SU-DHL-6 (cell line): ENCODE results near the gene ACSS1.

Source experiments
- H2AFZ ChIP-seq: fragments of 200-600 bp; sonication (generic); 2 replicates; pipeline ENCODE4 v1.6.1; 2014; ENCODE audit warnings: low read depth, mild to moderate bottlenecking, moderate library complexity, mixed read lengths, antibody characterized with exemption, low read length; ENCODE audit not compliant: severe bottlenecking
- H3F3A ChIP-seq: fragments of 200-600 bp; shearing (Covaris generic); 2 replicates; pipeline ENCODE4 v1.6.0; 2016; ENCODE audit warnings: antibody characterized with exemption, mild to moderate bottlenecking; ENCODE audit not compliant: insufficient read depth
- H3K27ac ChIP-seq: fragments of 200-600 bp; sonication (generic); 2 replicates; pipeline ENCODE4 v1.5.1; 2016; ENCODE audit warnings: low read depth, mild to moderate bottlenecking, low read length, moderate library complexity, mixed read lengths
- H3K27me3 ChIP-seq: fragments of 200-600 bp; sonication (generic), shearing (Covaris generic); 2 replicates; pipeline ENCODE4 v1.6.0; 2014; ENCODE audit warnings: mild to moderate bottlenecking, low read length
- H3K36me3 ChIP-seq: fragments of 200-600 bp; sonication (generic); 2 replicates; pipeline ENCODE4 v1.6.1; 2014; ENCODE audit warnings: mild to moderate bottlenecking, low read length, mixed read lengths
- H3K4me2 ChIP-seq: fragments of 300-600, 200-600 bp; shearing (Covaris generic), sonication (generic); 2 replicates; pipeline ENCODE4 v1.6.0; 2014; ENCODE audit warnings: low read length, low read depth, mild to moderate bottlenecking; ENCODE audit not compliant: poor library complexity, severe bottlenecking
- H3K4me3 ChIP-seq: fragments of 200-600 bp; sonication (generic); 2 replicates; pipeline ENCODE4 v1.5.1; 2014; ENCODE audit warnings: antibody characterized with exemption, low read length, mild to moderate bottlenecking, mixed read lengths; ENCODE audit not compliant: insufficient read depth, poor library complexity, severe bottlenecking
- H3K79me2 ChIP-seq: fragments of 200-600 bp; sonication (generic); 2 replicates; pipeline ENCODE4 v1.6.1; 2014; ENCODE audit warnings: mild to moderate bottlenecking, low read length, moderate library complexity; ENCODE audit not compliant: insufficient read depth
- H3K9ac ChIP-seq: fragments of 200-600 bp; sonication (generic); 2 replicates; pipeline ENCODE4 v1.7.0; 2014; ENCODE audit warnings: mild to moderate bottlenecking, low read length
- H3K9me2 ChIP-seq: fragments of 200-600 bp; sonication (generic); replicated peaks from 2 replicates; pipeline ENCODE4 v1.6.1; 2014; ENCODE audit warnings: low read length; ENCODE audit not compliant: insufficient read depth
- H3K9me3 ChIP-seq: fragments of 200-600 bp; sonication (generic); 2 replicates; pipeline ENCODE4 v1.6.1; 2014; ENCODE audit warnings: low read length, mixed read lengths; ENCODE audit not compliant: insufficient read depth
- H4K20me1 ChIP-seq: fragments of 200-600 bp; sonication (generic); 2 replicates; pipeline ENCODE4 v1.6.1; 2014; ENCODE audit warnings: low read depth, mild to moderate bottlenecking, antibody characterized with exemption, low read length, moderate library complexity, mixed read lengths
- CTCF ChIP-seq: fragments of 200-600 bp; sonication (generic); IDR thresholded peaks from one replicate; pipeline ENCODE4 v1.5.1; 2017; ENCODE audit warnings: antibody characterized with exemption, mild to moderate bottlenecking, low read length, moderate library complexity; ENCODE audit not compliant: insufficient read depth, poor library complexity, severe bottlenecking
- EZH2phosphoT487 ChIP-seq: fragments of 200-600 bp; sonication (generic), shearing (Covaris generic); conservative IDR thresholded peaks from 2 replicates; pipeline ENCODE4 v1.6.1; 2018; ENCODE audit warnings: mild to moderate bottlenecking, antibody characterized with exemption, low read length, moderate library complexity, mixed read lengths

The ACSS1 gene

DNA sequence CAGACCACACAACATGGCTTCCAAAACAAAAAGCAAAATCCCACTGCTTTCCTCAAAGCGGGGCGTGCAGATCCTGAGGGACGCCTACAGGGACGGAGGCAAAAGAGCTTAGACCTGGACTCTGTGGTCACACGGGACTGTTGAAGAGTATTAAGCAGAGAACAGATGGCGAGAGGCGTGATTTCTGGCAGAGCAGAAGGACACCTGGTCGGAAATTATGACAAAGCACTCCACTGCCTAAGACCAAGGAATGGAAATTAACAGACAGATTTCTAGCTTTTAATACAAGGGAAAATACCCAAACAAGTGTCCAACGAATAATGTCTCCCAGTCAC lies 93.5 kb downstream of the ACSS1 start:
- Histone ChIP-seq H4K20me1 (no peaks in the 10 kb centered on the region), H3K27ac (no peak overlapping the region), H2AFZ (no peak overlapping the region), H3K79me2 (no peaks in the 10 kb centered on the region), H3K27me3 (no peaks in the 10 kb centered on the region), H3F3A (no peaks in the 10 kb centered on the region), H3K4me2 (no peak overlapping the region), H3K9ac (no peak overlapping the region), H3K9me3 (no peaks in the 10 kb centered on the region), H3K4me3 (no peak overlapping the region), H3K36me3 (no peaks in the 10 kb centered on the region), H3K9me2 (no peaks in the 10 kb centered on the region)
- TF ChIP-seq EZH2phosphoT487 = no peak

DNA sequence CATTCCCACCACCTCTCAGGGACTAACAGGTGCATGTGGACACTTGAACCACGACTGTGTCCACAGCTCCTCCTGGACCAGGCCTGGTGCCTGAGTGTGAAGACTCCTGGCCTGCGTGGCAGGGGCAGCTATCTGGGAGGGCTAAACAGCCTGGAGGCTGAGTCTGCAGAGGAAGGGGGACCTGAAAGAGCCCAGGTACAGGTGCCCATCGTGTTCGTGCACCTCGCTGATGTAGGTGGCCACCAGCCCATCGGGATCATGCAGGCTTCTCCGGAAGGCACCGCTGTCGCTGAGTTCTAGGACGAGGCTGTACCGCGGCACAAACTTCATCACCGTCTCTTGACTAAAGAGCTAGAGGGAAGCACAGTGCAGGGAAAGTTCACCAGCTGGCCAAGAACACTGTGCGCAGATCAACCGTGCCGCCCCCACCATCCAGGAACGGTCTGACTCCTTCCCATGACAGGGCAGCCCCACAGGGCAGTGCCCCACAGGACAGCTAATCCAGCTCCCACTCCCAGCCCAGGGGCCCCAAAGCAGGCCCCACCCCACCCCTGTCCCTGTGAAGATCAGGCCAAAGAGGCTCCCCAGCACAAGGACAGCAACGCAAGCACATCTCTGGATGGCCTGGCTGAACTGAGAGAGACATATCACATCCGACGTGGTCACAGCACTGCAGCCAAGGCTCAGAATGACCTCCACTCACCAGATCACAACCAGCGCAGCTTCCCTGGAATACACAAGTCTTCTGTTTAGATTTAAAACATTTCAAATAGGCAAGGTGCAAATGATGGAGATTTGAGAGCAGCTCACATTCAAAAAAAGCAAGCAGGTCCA lies 94.0 kb downstream of the ACSS1 start:
- H3K36me3 ChIP-seq = no peaks in the 10 kb centered on the region

GRCh38 chr20:24962510-24962909 lies 95.4 kb downstream of the ACSS1 start:
- Histone ChIP-seq H3K27ac (no peak overlapping the region), H3K9ac (no peak overlapping the region), H4K20me1 (no peaks in the 10 kb centered on the region), H3K4me2 (no peak overlapping the region), H3K79me2 (no peaks in the 10 kb centered on the region), H2AFZ (no peak overlapping the region), H3K27me3 (no peaks in the 10 kb centered on the region), H3K4me3 (no peak overlapping the region), H3K9me2 (no peaks in the 10 kb centered on the region), H3K9me3 (no peaks in the 10 kb centered on the region), H3K36me3 (no peaks in the 10 kb centered on the region), H3F3A (no peaks in the 10 kb centered on the region)
- TF ChIP-seq EZH2phosphoT487 (no peak), CTCF (no peak)

More for the DNA sequence above, 94.0 kb downstream of the ACSS1 start:
- Histone ChIP-seq H3K27ac (no peak overlapping the region), H3K9me3 (no peaks in the 10 kb centered on the region), H3K27me3 (no peaks in the 10 kb centered on the region), H3K4me3 (no peak overlapping the region), H4K20me1 (no peaks in the 10 kb centered on the region), H3K4me2 (no peak overlapping the region), H3K9ac (no peak overlapping the region), H3K79me2 (no peaks in the 10 kb centered on the region), H3F3A (no peaks in the 10 kb centered on the region), H2AFZ (no peak overlapping the region), H3K9me2 (no peaks in the 10 kb centered on the region)
- TF ChIP-seq CTCF (no peak), EZH2phosphoT487 (no peak)

GRCh38 chr20:24962182-24962492 lies 95.8 kb downstream of the ACSS1 start:
- H3K27me3 ChIP-seq = no peaks in the 10 kb centered on the region
- H3K9me2 ChIP-seq = no peaks in the 10 kb centered on the region
- H3K27ac ChIP-seq = no peak overlapping the region
- no peaks in the 10 kb centered on the region for H4K20me1 ChIP-seq
- TF ChIP-seq CTCF (no peak), EZH2phosphoT487 (no peak)
- no peak overlapping the region for H2AFZ ChIP-seq
- H3K36me3 ChIP-seq = no peaks in the 10 kb centered on the region
- no peak overlapping the region for H3K9ac ChIP-seq
- no peak overlapping the region for H3K4me3 ChIP-seq
- H3K79me2 ChIP-seq = no peaks in the 10 kb centered on the region
- H3F3A ChIP-seq = no peaks in the 10 kb centered on the region
- H3K9me3 ChIP-seq = no peaks in the 10 kb centered on the region
- no peak overlapping the region for H3K4me2 ChIP-seq
